ENCODE results near the gene CCDC33.
A peak's percentile ranks its signal among the peaks of the same experiment; 100 is the strongest.

CCDC33 gene

DNA sequence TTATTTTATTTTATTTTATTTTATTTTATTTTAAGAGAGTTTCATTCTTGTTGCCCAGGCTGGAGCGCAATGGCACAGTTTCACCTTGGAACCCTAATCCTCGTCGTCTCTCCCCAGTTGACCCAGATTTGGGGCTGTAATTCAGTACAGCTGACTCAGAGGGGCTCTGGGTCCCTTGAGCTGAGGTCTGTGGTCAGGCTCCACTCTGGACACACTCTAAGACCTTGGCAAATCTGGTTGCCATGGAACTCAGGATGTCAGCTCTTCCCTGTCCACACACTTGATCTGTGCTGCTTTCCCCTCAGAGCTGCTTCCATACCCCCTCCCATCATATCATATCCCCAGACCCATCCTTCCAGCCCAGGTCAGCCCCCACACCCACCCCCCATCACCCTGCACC lies 132.0 kb downstream of the CCDC33 start:
- DNase-seq, result no peak

DNA sequence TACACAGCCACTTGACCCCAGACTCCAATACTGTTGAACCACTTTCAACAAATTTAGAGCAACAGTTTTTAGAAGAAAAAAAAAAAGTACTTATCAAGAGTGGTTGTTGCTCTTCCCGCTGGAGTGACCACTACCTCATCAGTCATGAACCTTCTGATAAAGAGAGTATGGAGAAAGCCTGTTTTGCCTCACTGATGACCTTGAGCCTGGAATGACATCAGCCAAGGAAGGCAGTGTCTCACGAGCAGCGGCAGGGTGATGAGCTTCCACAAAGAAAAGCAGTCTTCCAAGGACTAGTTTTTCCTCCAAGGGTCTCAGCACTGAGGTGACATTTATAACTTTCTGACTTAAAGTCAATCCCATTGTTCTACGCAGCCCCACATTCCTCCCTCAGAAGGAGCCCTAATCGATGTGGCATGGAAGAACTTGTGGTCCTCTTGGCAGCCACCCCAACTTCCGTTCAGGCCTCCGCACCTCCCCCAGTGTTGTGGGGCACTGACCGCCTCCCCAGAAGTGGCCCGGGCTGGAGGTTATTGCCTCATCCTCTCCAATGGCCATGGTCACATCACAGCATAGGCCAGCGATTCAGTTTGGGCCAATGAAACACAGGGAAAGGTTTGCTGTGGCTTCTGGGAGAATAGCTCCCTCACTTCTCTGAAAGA lies 133.1 kb downstream of the CCDC33 start:
- DNase-seq, result no peak

DNA sequence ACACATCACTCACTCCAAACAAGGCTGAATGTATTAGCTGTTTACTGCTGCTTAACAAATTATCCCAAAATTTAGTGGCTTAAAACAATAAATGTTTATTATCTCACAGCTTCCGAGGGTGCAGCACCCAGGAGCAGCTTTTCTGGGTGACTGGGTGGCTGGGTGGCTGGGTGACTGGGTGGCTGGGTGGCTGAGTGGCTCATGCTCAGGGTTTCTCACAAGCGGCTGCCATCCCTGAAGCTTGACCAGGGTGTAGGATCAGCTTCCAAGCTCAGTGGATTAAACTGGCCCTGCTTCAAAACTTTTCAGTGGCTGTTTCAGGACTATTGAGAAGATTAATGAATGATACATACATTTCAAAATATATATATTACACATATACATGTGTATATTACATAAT lies 133.6 kb downstream of the CCDC33 start:
- no peak for DNase-seq

DNA sequence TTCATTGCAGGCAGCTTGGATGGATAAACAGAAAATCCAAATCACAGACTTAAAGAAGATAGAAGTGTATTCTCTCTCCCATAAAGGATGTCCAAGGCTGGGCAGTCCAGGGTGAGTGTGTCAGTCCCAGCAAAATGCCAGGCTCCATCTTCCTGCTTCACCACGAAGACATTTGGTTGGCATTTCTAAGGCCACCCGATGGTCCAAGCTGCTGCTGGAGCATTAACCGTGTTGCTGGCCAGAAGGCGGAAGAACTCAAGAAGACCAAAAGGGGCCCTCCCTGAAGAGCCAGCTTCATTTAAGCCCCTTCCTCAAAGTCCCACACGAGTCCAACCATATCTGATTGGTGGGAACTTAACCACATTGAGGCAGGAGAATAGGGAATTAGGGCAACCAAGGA lies 134.3 kb downstream of the CCDC33 start:
- no peak for DNase-seq

DNA sequence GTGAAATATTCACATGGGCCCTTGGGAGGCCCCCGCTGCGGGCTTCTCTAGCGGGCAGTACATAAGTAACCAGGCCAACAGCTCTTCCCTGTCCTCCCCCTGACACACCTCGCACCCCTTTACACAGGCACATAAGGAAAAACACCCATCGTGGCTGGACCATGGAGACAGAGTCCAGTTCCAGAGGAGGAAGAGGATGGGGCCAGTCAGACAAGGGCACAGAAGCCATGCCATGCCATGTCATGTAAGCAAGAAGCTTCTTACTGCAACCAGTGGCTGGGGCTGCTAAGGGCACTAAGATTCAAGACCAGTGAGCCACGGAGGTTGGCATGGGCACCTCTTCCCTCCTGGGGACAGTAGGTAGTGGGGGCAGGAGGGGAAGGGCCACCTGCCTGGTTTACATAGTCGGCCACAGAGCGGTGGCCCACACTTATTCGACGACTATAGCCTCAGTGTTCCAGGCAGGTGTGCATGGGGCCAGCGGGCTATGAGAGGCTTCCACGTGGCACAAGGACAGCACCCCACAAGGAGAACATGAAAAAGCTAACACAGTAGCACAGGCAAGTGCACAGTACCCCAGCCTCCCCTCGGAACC lies 137.0 kb downstream of the CCDC33 start:
- no peak for DNase-seq

DNA sequence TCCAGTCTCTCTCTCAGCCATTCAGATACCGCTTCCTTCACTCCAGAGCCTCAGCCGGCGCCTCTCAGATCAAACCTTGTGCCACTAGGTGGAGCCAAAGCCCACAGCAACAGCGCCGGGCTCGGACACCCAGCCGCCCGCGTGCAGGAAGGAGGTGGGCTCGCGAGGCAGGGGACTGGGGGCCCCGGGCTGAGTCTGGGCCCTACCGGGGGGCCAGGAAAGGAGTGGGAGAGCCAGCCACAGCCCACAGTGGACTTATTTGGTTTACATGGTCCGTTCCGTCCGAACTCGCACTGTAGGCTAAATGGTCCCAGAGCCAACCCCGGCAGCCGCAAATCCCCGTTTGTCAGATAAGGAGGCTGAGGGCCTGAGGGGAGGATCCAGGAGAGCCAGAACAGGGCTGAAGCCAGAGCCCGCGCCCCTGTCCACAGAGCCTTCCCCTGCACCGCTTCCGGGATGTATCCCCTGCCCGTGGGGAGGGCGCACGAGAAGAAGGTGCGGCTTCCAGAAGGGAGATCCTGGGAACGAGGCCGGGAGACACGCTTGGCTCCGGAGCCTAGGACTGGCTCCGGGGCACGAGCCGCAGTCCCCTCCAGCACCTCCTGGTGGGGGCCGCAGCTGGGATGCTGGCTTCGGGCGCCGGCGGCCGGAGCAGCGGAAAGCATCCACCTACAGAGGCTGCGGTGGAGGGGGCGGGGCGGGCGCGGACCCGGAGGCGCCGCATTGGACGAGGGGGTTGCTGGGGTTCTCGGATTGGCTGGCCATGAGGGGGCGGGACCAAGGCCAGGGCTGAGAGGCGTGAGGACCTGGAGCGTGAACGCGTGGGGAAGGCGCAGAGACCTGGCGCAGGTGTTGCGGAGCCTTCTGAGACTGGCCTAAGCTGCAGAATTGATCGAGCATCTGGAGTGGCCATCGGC lies 137.9 kb downstream of the CCDC33 start:
- peak; percentile 95 for DNase-seq

DNA sequence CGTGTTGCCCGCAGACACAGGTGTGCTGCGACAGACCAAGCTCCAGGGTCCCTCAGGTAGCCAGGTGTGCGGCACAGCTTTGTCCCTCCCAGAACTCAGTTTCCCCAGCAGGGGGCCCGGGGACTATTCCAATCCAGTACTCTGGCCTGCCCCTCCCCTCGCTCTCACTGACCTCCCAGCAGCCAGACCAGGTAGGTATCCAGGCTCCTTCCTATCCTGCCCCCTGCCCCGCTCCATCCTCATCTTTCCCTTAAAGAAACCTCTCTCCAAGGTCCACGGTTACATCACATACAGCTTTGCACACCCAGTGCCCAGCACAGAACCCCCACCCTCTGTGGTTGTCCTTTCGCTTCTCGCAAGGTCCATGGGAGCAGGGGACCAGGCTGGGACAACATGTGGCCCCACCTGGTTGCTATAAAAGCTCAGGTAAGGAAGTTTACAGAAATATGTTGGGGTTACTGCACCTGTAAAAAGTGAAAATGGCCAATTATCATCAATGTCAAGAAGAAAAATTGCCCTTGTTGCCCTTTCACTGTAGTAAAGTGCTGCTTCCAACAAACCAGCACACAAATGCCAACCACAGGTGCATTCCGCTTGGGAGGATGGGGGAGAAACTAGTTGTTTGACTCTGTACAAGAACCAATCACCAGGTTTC lies 138.6 kb downstream of the CCDC33 start:
- no peak for DNase-seq

DNA sequence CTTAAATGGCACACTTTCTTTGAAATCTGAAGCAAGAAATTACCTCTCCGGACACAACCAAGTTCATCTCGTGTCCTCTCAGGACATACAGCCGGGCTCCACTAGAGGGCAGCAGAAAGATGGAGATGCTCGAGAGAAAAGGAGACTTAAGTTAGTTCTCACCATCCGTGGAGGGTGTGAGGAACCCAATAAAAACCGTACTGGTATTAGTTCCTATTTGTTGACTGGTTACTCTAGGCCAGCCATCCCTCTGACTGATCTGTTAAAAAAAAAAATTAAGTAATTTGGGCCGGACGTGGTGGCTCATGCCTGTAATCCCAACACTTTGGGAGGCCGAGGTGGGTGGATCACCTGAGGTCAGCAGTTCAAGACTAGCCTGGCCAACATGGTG lies 139.2 kb downstream of the CCDC33 start:
- DNase-seq, result peak; percentile 82

DNA sequence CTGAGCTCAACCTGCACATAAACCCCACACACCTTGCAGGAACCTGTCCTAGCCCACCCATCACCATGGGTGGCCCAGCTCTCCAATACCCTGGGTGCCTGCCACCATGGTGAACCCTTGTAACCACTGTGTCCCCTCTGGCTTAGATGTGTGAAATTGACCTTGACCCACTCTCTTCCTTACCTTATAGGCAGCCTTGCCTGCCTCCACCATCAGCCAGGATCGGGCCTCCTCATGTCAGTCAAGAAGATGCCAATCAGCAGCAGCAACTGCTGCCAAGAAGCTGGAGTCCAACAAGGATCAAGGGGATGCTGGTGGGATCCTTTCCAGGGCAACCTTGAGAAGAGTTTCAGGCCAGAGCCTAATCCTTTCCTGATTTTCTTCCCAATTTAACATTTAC lies 140.1 kb downstream of the CCDC33 start:
- DNase-seq, result no peak

DNA sequence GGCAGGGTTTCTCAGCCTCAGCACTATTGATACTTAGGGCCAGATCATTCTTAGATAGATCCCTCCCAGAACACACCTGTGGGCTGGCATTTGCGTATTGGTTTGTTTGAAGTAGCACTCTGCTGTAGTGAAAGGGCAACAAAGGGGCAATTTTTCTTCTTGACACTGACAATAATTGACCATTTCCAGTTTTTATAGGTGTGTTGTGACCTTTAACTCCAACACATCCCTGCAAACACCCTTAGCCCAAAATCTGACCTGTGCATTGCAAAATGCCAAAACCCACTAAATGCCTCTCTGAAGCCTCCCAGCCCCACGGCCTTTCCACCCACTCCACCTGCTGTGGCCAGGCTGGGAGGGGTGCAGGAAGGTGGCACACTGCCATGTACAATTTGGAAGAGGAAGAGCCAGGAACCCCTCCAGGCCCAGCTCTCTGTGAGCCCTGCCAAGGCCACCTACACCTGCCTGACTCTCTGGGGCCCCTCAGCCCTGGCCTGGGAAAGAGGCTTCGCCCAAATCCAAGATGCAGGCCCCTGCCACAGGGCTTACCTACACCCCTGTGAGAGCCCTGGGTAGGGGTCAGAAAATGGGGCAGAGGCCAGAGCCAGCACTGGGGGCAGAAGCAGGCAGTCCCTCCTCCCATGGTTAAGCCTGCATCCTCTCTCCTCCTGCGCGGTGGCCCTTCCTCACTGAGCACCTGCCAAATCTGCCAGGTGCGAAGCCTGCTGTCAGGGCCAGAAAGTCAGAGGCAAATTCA lies 140.9 kb downstream of the CCDC33 start:
- no peak for DNase-seq

DNA sequence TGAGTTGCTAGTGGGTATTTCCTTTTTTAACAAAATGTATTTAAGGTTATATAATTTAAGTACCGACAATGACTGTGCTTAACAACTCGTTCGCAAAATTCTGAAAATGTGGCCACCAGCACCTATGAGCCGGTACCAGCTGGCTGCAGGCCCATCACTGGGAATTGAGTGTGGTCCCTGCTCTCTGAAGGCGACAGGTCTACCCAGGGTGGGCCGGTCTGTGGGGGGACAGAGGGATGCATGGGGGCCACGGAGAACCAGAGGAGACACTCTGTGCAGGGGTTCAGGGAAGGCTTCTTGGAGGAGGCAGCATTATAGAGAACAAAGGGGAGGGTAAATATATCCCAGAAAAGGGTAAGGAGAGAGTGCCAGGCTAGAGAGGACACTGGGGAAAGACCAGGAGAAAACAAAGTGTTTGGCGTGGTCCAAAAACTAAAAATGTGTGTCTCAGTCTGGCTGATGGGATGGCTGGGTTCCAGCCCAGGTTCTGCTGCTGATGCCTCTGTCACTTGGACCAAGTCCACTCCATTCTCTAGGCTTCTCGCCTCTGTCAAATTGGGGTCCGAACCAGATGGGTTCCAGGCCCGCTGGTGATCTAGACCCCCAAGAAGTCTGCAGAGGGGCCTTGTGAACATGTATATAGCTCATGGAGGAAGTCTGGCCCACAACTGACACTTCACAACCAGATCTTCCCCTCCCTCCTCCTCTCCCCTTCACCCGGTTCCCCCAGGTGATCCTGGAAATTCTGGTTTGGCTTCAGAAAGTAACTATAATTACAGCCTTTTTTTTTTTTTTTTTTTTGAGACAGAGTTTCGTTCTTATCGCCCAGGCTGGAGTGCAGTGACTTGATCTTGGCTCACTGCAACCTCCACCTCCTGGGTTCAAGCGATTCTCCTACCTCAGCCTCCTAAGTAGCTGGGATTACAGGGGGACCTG lies 142.0 kb downstream of the CCDC33 start:
- no peak for DNase-seq

DNA sequence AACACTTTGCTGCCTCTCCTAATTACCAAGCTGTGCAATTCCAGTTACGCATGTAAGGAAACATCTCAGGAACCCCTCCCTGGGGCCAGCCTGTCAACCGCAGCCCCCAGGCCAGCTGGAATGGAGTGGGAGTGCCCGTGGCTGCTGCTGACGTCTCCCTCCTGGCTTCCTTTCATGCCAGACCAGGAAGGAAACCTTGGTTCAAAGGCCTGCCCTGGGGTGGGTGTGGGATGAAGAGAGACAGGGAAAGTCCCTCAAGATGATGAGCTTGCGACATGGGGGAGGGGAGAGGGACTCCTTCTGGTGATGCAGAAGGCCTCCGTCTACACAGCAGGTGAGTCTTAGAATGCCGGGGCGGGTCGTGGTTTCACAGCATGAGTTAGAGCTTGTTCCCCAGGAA lies 142.7 kb downstream of the CCDC33 start:
- peak; percentile 70 for DNase-seq

DNA sequence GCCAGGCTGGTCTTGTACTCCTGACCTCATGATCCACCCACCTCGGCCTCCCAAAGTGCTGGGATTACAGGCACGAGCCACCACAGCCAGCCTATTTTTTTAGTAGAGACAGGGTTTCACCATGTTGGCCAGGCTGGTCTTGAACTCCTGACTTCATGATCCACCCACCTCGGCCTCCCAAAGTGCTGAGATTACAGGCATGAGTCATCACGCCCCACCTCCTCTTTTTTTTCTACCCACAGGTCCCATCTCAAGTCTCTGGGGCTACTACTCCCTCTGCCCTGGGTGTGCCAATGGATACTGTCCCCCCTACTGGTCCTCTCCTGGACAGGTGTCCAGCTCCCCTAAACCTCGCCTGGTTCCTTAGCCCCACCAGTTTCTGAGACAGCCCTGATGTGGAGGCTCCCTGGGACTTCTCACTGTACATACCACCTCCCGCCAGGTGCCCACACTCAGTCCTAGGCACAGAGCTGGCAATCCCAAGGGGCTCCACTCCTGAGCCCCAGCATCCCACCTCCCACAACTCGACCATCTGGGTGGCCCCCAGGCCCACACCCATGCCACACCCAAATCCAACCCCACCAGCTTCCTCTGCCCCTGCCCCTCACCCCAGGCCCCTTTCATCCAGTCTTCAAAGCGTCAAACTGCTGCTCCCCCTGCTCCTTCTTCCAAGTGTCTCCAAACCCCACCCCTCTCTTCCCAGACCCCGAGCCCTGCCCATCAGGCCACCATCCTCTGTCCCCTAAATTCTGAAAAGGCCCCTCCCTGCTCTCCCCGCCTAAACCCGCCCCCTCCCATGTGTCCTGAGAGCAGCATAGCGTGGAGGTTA lies 144.4 kb downstream of the CCDC33 start:
- no peak for DNase-seq

DNA sequence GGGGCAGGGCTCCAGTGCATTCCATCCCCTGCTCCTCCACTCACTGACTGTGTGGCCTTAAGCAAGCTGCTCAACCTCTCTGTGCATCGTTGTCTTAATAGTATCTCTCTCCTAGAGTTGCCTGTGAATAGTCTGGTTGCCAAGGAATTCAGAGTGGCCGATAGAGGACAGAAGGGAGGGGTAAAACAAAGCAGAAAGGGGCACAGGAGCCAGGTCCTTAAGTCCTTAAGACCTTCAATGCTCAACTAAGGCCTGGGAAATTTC lies 145.0 kb downstream of the CCDC33 start:
- DNase-seq, result no peak

DNA sequence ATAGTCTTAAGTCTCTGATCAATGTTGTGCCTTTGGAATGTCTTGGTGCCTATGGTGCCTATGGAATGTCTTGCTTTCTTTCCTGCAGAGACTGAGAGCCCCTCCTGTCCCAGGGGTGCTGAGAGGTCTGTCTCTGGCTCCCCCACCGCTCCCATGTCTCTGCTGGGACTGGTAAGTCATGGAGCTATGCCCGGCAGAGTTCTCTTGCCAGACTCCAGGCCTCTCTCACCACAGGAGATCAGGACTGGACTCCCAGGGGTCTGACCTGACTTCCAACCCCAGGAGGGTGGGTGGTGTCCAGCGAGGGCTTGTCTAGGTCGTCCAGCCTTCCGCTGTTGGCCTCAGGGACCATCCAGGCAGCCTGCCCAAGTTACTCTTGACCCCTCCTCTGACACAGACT lies 145.4 kb downstream of the CCDC33 start:
- no peak for DNase-seq

DNA sequence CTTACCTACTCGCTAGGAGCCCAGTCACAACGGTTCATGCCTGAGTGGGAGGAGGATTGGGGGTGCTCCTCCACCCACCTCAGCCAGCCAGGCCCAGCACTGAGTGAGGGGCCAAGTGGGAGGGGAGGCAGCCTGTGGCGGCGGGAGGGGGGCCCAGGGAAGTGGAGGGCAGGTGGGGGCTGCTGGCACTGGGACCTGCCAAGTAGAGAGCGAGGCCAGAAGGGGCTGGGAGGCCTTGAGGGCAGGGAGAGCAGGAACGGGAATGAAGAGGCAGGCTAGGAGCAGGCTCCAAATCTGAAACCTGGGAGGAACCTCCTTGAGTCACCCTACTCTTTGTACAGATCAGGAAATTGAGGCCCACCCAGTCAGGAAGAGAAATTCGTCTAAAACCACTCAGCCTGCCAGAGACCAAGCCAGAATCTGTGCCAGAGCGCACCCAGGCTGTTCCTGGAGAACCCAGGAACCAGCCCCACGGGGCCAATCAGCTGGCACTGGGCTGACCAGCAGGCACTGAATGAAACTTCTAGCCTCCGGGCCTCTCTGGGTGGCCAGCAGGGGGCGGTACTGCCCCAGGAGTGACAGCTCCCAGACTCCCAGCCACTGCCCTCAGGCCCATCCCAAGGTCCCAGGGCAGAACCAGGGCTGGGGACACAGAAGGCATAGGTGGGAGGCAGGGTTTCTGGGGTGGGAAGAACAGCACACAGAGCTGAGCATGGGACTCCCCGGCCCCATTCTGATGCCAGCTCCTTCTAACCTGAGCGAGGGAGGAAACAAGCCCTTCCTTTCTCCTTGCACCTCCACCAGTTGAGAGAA lies 146.1 kb downstream of the CCDC33 start:
- peak; percentile 78 for DNase-seq

DNA sequence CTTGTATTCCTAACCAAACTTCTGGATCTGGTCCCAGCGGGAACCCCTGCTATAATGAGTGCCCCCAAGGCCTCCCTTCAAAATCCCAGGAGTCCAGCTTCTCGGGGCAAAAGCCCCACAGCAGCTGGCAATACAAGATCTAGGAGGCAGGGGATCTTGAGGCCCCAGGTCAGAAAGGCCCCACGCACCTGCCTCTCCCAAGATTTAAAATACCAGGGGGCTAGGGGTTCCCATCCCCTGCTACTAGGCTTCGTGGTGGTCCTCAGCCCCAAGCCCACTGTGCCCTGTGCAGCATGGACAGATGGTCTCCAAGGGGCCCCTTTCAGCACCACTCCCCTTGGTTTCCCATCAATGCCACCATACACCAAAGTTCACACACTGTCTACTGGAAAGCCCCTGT lies 147.2 kb downstream of the CCDC33 start:
- DNase-seq, result no peak

DNA sequence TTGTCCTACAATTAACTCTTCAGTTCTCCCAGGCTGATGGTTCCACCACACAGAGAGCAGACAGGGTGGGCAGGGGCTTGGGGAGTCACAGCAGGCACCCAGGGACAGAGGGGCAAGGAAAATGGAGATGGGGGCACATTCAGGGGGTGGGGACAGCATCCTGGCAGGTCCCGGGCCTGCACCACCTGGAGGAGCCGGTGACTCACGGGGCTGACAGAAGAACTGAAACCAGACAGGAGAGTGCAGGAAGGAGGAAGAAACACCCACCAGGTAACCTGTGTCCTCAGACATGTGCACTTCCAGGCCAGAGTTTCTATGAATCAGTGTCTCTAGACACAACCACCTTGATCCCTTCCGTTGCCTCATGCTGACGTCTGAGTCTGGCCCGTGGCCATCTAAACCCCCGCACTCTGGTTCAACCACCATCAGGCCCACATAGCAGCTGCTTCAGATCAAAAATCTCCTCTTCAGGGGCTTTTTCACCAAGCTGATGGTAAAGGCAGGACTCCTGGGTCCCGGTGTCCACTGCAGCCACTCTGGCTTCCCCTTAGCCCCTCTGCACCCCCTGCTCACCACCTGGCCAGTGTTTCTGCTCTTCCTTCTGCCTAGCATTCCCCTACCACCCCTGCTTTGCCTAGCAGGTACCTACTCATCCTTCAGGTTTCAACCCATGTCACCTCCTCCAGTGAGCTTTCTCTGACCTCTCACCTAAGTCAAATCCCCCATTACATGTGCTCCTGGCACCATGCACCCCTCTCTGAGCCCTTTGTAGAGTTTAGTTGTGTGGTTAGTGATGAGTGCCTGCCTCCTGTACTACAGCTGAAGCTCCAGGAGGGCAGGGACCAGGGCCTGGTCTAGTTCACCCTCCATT lies 147.8 kb downstream of the CCDC33 start:
- peak; percentile 68 for DNase-seq

DNA sequence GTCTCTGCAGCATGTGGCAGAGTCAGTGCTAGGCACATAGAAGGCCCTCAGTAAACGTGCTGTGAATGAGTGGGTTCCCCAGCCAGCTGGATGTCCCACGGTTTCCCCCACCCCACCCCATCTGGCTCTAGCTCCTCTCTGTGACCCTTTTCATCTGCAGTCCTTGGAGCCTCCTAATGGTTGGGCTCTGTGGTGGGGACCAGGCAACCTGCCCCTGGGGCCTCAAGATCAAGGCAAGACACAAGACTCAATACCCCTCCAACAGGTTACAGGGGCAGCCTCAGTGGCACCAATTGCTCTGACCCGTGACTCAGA lies 148.4 kb downstream of the CCDC33 start:
- DNase-seq, result no peak
